ENCODE results near the gene NUP210L. TPM values are rescaled to one million over a fixed set of nuclear protein-coding genes. Genes with fewer than 3 reads are reported as not detected.
"Not testable (repeated sequence)": the region's sequence is repeated elsewhere in the genome, so short reads cannot be mapped to it uniquely, and the experiment has no call there.

NUP210L gene
- total RNA-seq, 1 experiment from 2014 or later = 0.03 TPM

DNA sequence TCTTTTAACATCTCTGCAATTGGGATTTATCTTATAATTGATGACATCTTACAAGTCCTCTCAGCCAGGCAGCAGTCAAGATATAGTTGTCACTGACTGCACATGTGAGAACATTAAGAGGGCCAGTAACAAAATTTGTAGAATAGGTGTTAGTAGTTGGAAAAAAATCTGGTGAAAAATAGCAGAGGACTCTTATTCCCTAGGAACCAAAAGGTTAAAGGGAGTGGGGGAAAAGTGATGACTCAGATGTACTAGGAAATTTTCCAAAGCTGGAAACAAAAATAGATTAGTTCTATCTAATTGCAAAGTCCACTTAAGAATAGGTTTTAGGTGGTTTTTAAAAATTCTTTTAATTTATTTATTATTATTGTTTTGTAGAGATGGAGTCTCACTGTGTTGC lies 3.6 kb downstream of the NUP210L start:
- DNase-seq = no peak
- H3K36me3 ChIP-seq (replicated peaks; ENCODE audit: control insufficient read depth, insufficient read depth, low read length) = no peaks in the 10 kb centered on the region
- no peaks in the 10 kb centered on the region for H3K27me3 ChIP-seq (ENCODE audit: control insufficient read depth, insufficient read depth, low read length)
- H3K4me3 ChIP-seq (ENCODE audit: insufficient read depth, low read depth, low read length) = no peak overlapping the region

DNA sequence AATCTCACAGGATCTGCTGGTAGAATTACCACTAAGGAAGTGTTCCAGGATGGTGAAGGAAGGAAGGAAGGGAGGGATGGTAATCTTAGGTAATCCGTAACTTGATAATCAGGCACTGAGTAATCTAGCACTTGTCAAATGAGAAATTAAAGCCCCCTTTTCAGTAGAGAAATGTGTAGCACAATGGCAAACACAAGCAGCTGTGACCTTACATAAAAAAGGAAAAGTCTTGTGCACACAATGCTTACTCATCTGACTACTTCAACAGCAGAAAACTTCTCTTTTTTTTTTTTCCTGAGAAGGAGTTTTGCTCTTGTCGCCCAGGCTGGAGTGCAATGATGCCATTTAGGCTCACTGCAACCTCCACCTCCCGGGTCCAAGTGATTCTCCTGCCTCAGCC lies 6.1 kb downstream of the NUP210L start:
- DNase-seq = no peak
- Histone ChIP-seq H3K4me3 (ENCODE audit: insufficient read depth, low read depth, low read length) (no peak overlapping the region), H3K36me3 (replicated peaks; ENCODE audit: control insufficient read depth, insufficient read depth, low read length) (no peaks in the 10 kb centered on the region), H3K27me3 (ENCODE audit: control insufficient read depth, insufficient read depth, low read length) (no peaks in the 10 kb centered on the region)

GRCh38 chr1:154147505-154147904 lies 7.4 kb downstream of the NUP210L start:
- not testable (repeated sequence) for H3K36me3 ChIP-seq (replicated peaks; ENCODE audit: control insufficient read depth, insufficient read depth, low read length); H3K27me3 ChIP-seq (ENCODE audit: control insufficient read depth, insufficient read depth, low read length)

DNA sequence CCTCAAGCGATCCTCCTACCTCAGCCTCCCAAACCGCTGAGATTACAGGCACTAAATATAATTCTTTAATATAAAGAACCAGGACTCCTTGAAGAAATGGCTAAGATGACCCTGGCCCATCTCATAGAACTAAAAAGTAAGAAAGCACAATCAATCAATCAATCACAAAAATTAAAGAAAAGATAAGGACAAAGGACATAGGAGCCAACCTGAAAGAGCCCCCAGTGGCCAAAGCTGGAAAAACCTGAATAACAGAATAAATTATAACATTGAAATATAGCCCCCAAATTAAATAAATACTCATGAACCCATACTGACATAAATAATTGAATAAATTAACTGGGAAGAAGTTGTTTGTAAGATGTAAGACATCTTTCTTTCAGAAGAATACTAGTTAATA lies 8.9 kb downstream of the NUP210L start:
- DNase-seq = no peak
- Histone ChIP-seq H3K27me3 (ENCODE audit: control insufficient read depth, insufficient read depth, low read length) (no peaks in the 10 kb centered on the region), H3K4me3 (ENCODE audit: insufficient read depth, low read depth, low read length) (no peak overlapping the region), H3K36me3 (replicated peaks; ENCODE audit: control insufficient read depth, insufficient read depth, low read length) (no peaks in the 10 kb centered on the region)

More at GRCh38 chr1:154147505-154147904, 7.4 kb downstream of the NUP210L start:
- not testable (repeated sequence) for DNase-seq; H3K4me3 ChIP-seq (ENCODE audit: insufficient read depth, low read depth, low read length)

DNA sequence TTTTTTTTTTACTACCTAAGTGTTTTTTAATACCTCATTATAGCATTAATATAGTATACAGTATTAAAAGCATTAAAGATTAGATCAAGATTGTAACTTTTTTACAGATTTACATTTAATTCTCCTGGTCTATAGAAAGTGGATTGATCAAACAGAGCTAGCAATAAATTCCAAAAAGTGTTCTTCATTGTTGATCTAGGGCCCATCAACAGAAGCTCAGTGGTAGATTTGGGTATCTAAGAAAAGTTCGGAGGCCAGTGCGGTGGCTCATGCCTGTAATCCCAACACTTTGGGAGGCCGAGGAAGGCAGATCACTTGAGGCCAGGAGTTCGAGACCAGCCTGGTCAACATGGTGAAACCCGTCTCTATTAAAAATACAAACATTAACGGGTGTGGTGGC lies 12.5 kb downstream of the NUP210L start:
- Histone ChIP-seq H3K27me3 (ENCODE audit: control insufficient read depth, insufficient read depth, low read length) (no peaks in the 10 kb centered on the region), H3K4me3 (ENCODE audit: insufficient read depth, low read depth, low read length) (no peak overlapping the region), H3K36me3 (replicated peaks; ENCODE audit: control insufficient read depth, insufficient read depth, low read length) (no peaks in the 10 kb centered on the region)
- no peak for DNase-seq

DNA sequence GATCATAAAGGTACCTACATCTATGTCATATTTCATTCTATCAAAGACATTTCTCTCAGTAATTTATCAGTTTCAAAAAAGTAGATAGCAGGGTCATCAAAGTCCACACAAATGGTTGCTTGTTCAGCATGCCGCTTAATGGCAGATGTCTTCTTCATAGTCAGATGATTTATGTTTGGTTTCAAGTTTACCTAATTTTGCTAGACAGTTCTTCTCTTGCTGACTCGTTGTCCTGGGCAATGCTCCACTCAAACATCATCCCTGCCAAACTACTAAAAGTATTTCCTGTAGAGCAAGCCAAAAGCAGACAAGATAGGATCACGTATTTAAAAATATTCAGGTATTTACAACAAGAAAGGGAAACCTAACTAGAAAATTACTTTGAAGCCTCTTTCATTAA lies 13.6 kb downstream of the NUP210L start:
- H3K4me3 ChIP-seq (ENCODE audit: insufficient read depth, low read depth, low read length) = no peak overlapping the region
- DNase-seq = no peak
- H3K27me3 ChIP-seq (ENCODE audit: control insufficient read depth, insufficient read depth, low read length) = no peaks in the 10 kb centered on the region
- H3K36me3 ChIP-seq (replicated peaks; ENCODE audit: control insufficient read depth, insufficient read depth, low read length) = no peaks in the 10 kb centered on the region

- Histone ChIP-seq H3K27me3 (ENCODE audit: control insufficient read depth, insufficient read depth, low read length) (no peaks in the 10 kb centered on the region), H3K4me3 (ENCODE audit: insufficient read depth, low read depth, low read length) (no peak overlapping the region), H3K36me3 (replicated peaks; ENCODE audit: control insufficient read depth, insufficient read depth, low read length) (no peaks in the 10 kb centered on the region)
- DNase-seq = no peak
These were observed 17.0 kb downstream of the NUP210L start for GRCh38 chr1:154137888-154138287.

GRCh38 chr1:154133256-154133655 lies 21.6 kb downstream of the NUP210L start:
- no peak for DNase-seq
- Histone ChIP-seq H3K36me3 (replicated peaks; ENCODE audit: control insufficient read depth, insufficient read depth, low read length) (no peaks in the 10 kb centered on the region), H3K27me3 (ENCODE audit: control insufficient read depth, insufficient read depth, low read length) (no peaks in the 10 kb centered on the region), H3K4me3 (ENCODE audit: insufficient read depth, low read depth, low read length) (no peak overlapping the region)

GRCh38 chr1:154129391-154129970 lies 25.4 kb downstream of the NUP210L start:
- no peaks in the 10 kb centered on the region for H3K36me3 ChIP-seq (replicated peaks; ENCODE audit: control insufficient read depth, insufficient read depth, low read length)
- no peak for DNase-seq
- no peaks in the 10 kb centered on the region for H3K27me3 ChIP-seq (ENCODE audit: control insufficient read depth, insufficient read depth, low read length)
- H3K4me3 ChIP-seq (ENCODE audit: insufficient read depth, low read depth, low read length) = no peak overlapping the region

GRCh38 chr1:154123205-154123604 lies 31.7 kb downstream of the NUP210L start:
- not testable (repeated sequence) for DNase-seq; H3K36me3 ChIP-seq (replicated peaks; ENCODE audit: control insufficient read depth, insufficient read depth, low read length); H3K27me3 ChIP-seq (ENCODE audit: control insufficient read depth, insufficient read depth, low read length); H3K4me3 ChIP-seq (ENCODE audit: insufficient read depth, low read depth, low read length)

- no peak overlapping the region for H3K4me3 ChIP-seq (ENCODE audit: insufficient read depth, low read depth, low read length)
- H3K27me3 ChIP-seq (ENCODE audit: control insufficient read depth, insufficient read depth, low read length) = no peaks in the 10 kb centered on the region
- no peak for DNase-seq
- no peaks in the 10 kb centered on the region for H3K36me3 ChIP-seq (replicated peaks; ENCODE audit: control insufficient read depth, insufficient read depth, low read length)
These were observed 37.2 kb downstream of the NUP210L start for GRCh38 chr1:154117642-154118041.

GRCh38 chr1:154115180-154115579 lies 39.7 kb downstream of the NUP210L start:
- H3K4me3 ChIP-seq (ENCODE audit: insufficient read depth, low read depth, low read length) = no peak overlapping the region
- H3K27me3 ChIP-seq (ENCODE audit: control insufficient read depth, insufficient read depth, low read length) = no peaks in the 10 kb centered on the region
- no peaks in the 10 kb centered on the region for H3K36me3 ChIP-seq (replicated peaks; ENCODE audit: control insufficient read depth, insufficient read depth, low read length)
- DNase-seq = no peak

GRCh38 chr1:154104433-154105082 lies 50.3 kb downstream of the NUP210L start:
- no peaks in the 10 kb centered on the region for H3K36me3 ChIP-seq (replicated peaks; ENCODE audit: control insufficient read depth, insufficient read depth, low read length)
- no peaks in the 10 kb centered on the region for H3K27me3 ChIP-seq (ENCODE audit: control insufficient read depth, insufficient read depth, low read length)
- H3K4me3 ChIP-seq (ENCODE audit: insufficient read depth, low read depth, low read length) = no peak overlapping the region
- DNase-seq = peak; percentile 49

DNA sequence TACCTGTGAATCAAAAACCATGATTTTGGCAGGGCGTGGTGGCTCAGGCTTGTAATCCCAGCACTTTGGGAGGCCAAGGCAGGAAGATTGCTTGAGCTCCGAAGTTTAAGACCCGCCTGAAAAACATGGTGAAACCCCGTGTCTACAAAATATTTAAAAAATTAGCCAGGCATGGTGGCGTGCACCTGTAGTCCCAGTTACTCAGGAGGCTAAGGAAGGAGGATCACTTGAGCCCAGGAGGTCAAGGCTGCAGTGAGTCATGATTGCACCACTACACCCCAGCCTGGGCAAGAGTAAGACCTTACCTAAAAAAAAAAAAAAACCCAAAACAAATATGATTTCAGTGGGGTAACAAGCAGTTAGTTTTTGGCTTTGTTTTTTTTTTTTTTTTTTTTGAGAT lies 54.7 kb downstream of the NUP210L start:
- H3K27me3 ChIP-seq (ENCODE audit: control insufficient read depth, insufficient read depth, low read length); DNase-seq; H3K36me3 ChIP-seq (replicated peaks; ENCODE audit: control insufficient read depth, insufficient read depth, low read length); H3K4me3 ChIP-seq (ENCODE audit: insufficient read depth, low read depth, low read length): not testable (repeated sequence)

DNA sequence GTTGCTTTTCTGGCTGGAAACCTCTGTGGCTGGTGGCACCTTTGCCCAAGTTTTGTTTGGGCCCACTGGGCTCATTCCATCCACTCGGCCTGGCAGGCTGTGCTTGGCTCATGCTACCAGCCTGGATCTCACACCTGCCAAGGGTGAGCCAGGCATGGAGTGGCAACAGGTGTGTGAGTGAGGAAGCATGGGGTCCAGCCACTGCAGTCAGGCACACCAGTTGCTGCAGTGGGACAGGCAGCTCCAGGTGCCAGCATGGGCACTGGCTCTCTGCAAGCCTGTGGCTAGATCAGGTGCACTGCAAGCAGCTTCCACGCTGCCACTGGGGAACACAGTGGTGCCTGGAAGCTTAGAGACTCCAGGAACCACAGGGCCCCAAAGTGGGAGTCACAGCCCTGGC lies 57.0 kb downstream of the NUP210L start:
- H3K36me3 ChIP-seq (replicated peaks; ENCODE audit: control insufficient read depth, insufficient read depth, low read length) = no peaks in the 10 kb centered on the region
- no peak overlapping the region for H3K4me3 ChIP-seq (ENCODE audit: insufficient read depth, low read depth, low read length)
- no peak for DNase-seq
- no peaks in the 10 kb centered on the region for H3K27me3 ChIP-seq (ENCODE audit: control insufficient read depth, insufficient read depth, low read length)

All from H7 (cell line).